ENCODE measurements around the gene C16orf96.

- TF ChIP-seq CTCF (IDR thresholded peaks at IDR 0.05; ENCODE audit: extremely low read depth in 1 of 2, insufficient read depth in 1 of 2, low read depth in 1 of 2, low read length in 2 of 2), result no peak
- no peak for TF ChIP-seq POLR2AphosphoS5 (IDR thresholded peaks at IDR 0.05; ENCODE audit: insufficient read depth, low read depth, low read length)
These were observed 54.2 kb downstream of the C16orf96 start for GRCh38 chr16:4610011-4611005.

Measured in endothelial cell of umbilical vein (primary cell).